GM12801 (cell line): ENCODE results near the gene TJP1.

Experiments used
- CTCF ChIP-seq: IDR thresholded peaks from one replicate; pipeline ENCODE4 v1.5.1; 2011; ENCODE audit warnings: control low read depth; ENCODE audit not compliant: insufficient read length; ENCODE audit errors: extremely low read depth

The TJP1 gene

GRCh38 chr15:29811691-29812383 is 10.4 kb downstream of the TJP1 start:
- TF ChIP-seq CTCF, result no peak

GRCh38 chr15:29805708-29806104 is 16.6 kb downstream of the TJP1 start:
- no peak for TF ChIP-seq CTCF

- TF ChIP-seq CTCF, result no peak
Observed at GRCh38 chr15:29805043-29805707, 17.1 kb downstream of the TJP1 start.

GRCh38 chr15:29802411-29802810 is 19.9 kb downstream of the TJP1 start:
- no peak for TF ChIP-seq CTCF

GRCh38 chr15:29800491-29801366 is 21.5 kb downstream of the TJP1 start:
- TF ChIP-seq CTCF, result no peak

GRCh38 chr15:29799859-29800258 is 22.4 kb downstream of the TJP1 start:
- no peak for TF ChIP-seq CTCF

GRCh38 chr15:29795610-29796009 is 26.7 kb downstream of the TJP1 start:
- no peak for TF ChIP-seq CTCF
